GM12878 (cell line): ENCODE results near the gene ADCY2. TPM values are rescaled to one million over a fixed set of nuclear protein-coding genes. Genes with fewer than 3 reads are reported as not detected.

Source experiments
- ATAC-seq: fragments of 200-7000 bp; cut with Tn5 transposase; 3 replicates; pipeline ENCODE4 v1.9.1; 2020; ENCODE audit warnings: mild to moderate bottlenecking, moderate library complexity
- BruUV-seq: library from RNA; stranded (reverse); fragments of 400-500 nt; replicated peaks from 2 replicates; lab custom pipeline; 2021; lab: Mats Ljungman, UMichigan
- CTCF ChIA-PET: fragments of 300-600 bp; sonication (Branson Sonifier 250); formaldehyde crosslinking; extraction: SDS; loops from one replicate; lab custom pipeline; 2021; ENCODE audit warnings: inconsistent platforms; lab: Yijun Ruan, JAX
- POLR2A ChIA-PET: fragments of 350-600 bp; formaldehyde crosslinking; extraction: SDS; loops from one replicate; lab custom pipeline; 2021; ENCODE audit warnings: inconsistent platforms; lab: Charles Lee
- RAD21 ChIA-PET: fragments of 300-600 bp; sonication (Branson Sonifier 250); formaldehyde crosslinking; loops from one replicate; lab custom pipeline; 2023; ENCODE audit warnings: antibody characterized with exemption; ENCODE audit not compliant: unreplicated experiment; lab: Charles Lee
- SMC1A ChIA-PET: fragments of 300-600 bp; sonication (Branson Sonifier 250); formaldehyde crosslinking; loops from one replicate; lab custom pipeline; 2023; ENCODE audit not compliant: unreplicated experiment, uncharacterized antibody; lab: Charles Lee
- DNase-seq: peaks from one replicate; pipeline ENCODE4 v3.0.0-alpha.2; 2011; ENCODE audit warnings: low read depth, low spot score
- FAIRE-seq: peaks from 3 replicates; lab custom pipeline; 2011; peaks lifted over from hg19 to GRCh38; lab: Jason Lieb, UNC
- H2AFZ ChIP-seq: 2 replicates; pipeline ENCODE4 v1.6.0; 2011; ENCODE audit warnings: low read depth, low read length, control low read depth; ENCODE audit not compliant: control insufficient read depth
- H3K27ac ChIP-seq: 2 replicates; pipeline ENCODE4 v1.5.1; 2011; ENCODE audit warnings: control low read depth; ENCODE audit not compliant: control insufficient read depth, insufficient read depth
- H3K27me3 ChIP-seq, 2 experiments: replicated peaks in 1 of 2; 2 replicates each; pipeline versions ENCODE4 v1.6.0 to v1.6.1; 2011; ENCODE audit warnings: low read length in 1 of 2; ENCODE audit not compliant: control insufficient read depth in 2 of 2, insufficient read depth in 2 of 2
- H3K36me3 ChIP-seq, 2 experiments: 2 replicates each; pipeline ENCODE4 v1.5.1; 2011; ENCODE audit warnings: low read length in 1 of 2; ENCODE audit not compliant: control insufficient read depth in 2 of 2, insufficient read depth in 2 of 2
- H3K4me1 ChIP-seq: 2 replicates; pipeline ENCODE4 v1.6.1; 2011; ENCODE audit warnings: mild to moderate bottlenecking, low read length, moderate library complexity, mixed read lengths; ENCODE audit not compliant: control insufficient read depth, insufficient read depth
- H3K4me2 ChIP-seq: 2 replicates; pipeline ENCODE4 v1.6.0; 2011; ENCODE audit warnings: control low read depth; ENCODE audit not compliant: control insufficient read depth, insufficient read depth
- H3K4me3 ChIP-seq: fragments of 200-600 bp; sonication (generic); 2 replicates; pipeline ENCODE4 v1.5.1; 2016
- H3K79me2 ChIP-seq: 2 replicates; pipeline ENCODE4 v1.6.0; 2011; ENCODE audit warnings: low read length; ENCODE audit not compliant: control insufficient read depth, insufficient read depth
- H3K9ac ChIP-seq: 2 replicates; pipeline ENCODE4 v1.8.0; 2011; ENCODE audit warnings: low read length, control low read depth, mixed read lengths; ENCODE audit not compliant: control insufficient read depth, insufficient read depth
- H3K9me3 ChIP-seq: replicated peaks from 3 replicates; pipeline ENCODE4 v1.5.1; 2011; ENCODE audit warnings: mild to moderate bottlenecking, low read length; ENCODE audit not compliant: control insufficient read depth, insufficient read depth
- H4K20me1 ChIP-seq: 2 replicates; pipeline ENCODE4 v1.6.0; 2011; ENCODE audit not compliant: control insufficient read depth, insufficient read depth
- BRCA1 ChIP-seq: IDR thresholded peaks from 2 replicates; pipeline ENCODE4 v1.6.1; 2011; ENCODE audit warnings: low read depth, low read length, improper control_type of control experiment
- EGR1 ChIP-seq, 2 experiments: IDR thresholded peaks; 1 replicate in 1 of 2; 2 replicates in 1 of 2; pipeline ENCODE4 v1.6.1; 2011 to 2012; ENCODE audit warnings: low read depth in 2 of 2, low read length in 2 of 2, borderline replicate concordance in 1 of 2, mild to moderate bottlenecking in 1 of 2, moderate library complexity in 1 of 2
- GABPA ChIP-seq: IDR thresholded peaks from 2 replicates; pipeline ENCODE4 v1.6.1; 2014; ENCODE audit warnings: antibody characterized with exemption, low read depth, mild to moderate bottlenecking, inconsistent platforms
- NBN ChIP-seq: fragments of 450-650 bp; IDR thresholded peaks from 2 replicates; pipeline ENCODE4 v1.6.1; 2016
- NFYA ChIP-seq: IDR thresholded peaks from 2 replicates; pipeline ENCODE4 v1.6.1; 2011; ENCODE audit warnings: low read depth, mild to moderate bottlenecking, low read length, improper control_type of control experiment, borderline replicate concordance
- PAX5 ChIP-seq: IDR thresholded peaks from 2 replicates; pipeline ENCODE4 v1.6.1; 2011; ENCODE audit warnings: low read depth, low read length, borderline replicate concordance
- SP1 ChIP-seq: IDR thresholded peaks from one replicate; pipeline ENCODE4 v1.6.1; 2011; ENCODE audit warnings: low read depth, low read length
- ZBTB11 ChIP-seq: fragments of 450-650 bp; formaldehyde crosslinking; IDR thresholded peaks from 2 replicates; pipeline ENCODE4 v1.5.0; 2022; ENCODE audit warnings: mild to moderate bottlenecking, missing genetic modification characterization
- ZBTB4 ChIP-seq: fragments of 450-650 bp; formaldehyde crosslinking; IDR thresholded peaks from 2 replicates; pipeline ENCODE4 v1.4.0; 2022; ENCODE audit warnings: mild to moderate bottlenecking, moderate library complexity
- ZNF24 ChIP-seq: fragments of 450-650 bp; IDR thresholded peaks from 2 replicates; pipeline ENCODE4 v1.6.1; 2017; ENCODE audit warnings: antibody characterized with exemption, mild to moderate bottlenecking
- WGBS: methylation state at CpG from one replicate; pipeline ENCODE4 v1.1.6; 2016; ENCODE audit warnings: low lambda C conversion rate; ENCODE audit not compliant: insufficient replicate concordance, insufficient coverage; ENCODE audit errors: missing lambda C conversion rate; 5-methylcytosine and 5-hydroxymethylcytosine counted together
- in situ Hi-C: fragments of 300-500 bp; cut with MboI; formaldehyde crosslinking; loops from 9 replicates; pipeline ENCODE4 v1.14.3; 2018; ENCODE audit warnings: mixed read lengths
- intact Hi-C: fragments of 100-400 bp; cut with micrococcal nuclease; formaldehyde crosslinking; loops from one replicate; pipeline ENCODE4 v1.14.2; 2022; ENCODE audit not compliant: unreplicated experiment
- polyA plus RNA-seq, 11 experiments: library from polyadenylated mRNA; depleted of rRNA in 4 of 11; unstranded in 6 of 11; stranded (reverse) in 5 of 11; fragments of >200 nt; fragmentation: Nextera tagmentation in 4 of 11; fragmentation: Illumina TruSeq in 1 of 11; extraction: Ambion mirVana in 4 of 11; extraction: Trizol in 1 of 11; gene quantifications; 1 replicate in 1 of 11; 2 replicates in 10 of 11; pipeline versions ENCODE4 v1.2.1 to v1.2.3, GENCODE V29; 2011 to 2016; ENCODE audit warnings: inconsistent platforms in 2 of 11, missing spikeins in 2 of 11, low read depth in 1 of 11
- total RNA-seq, 4 experiments: library from RNA; depleted of rRNA in 3 of 4; stranded (reverse); fragments of >200 nt in 3 of 4; fragmentation: Illumina TruSeq in 1 of 4; extraction: Trizol in 1 of 4; gene quantifications; 2 replicates each; pipeline versions ENCODE4 v1.2.1 to v1.2.3, GENCODE V29; 2013 to 2021
- TF ChIP-seq, protein P1 (sequence below): fragments of 450-650 bp; formaldehyde crosslinking; IDR thresholded peaks from 2 replicates; pipeline ENCODE4 v1.4.0; 2020; ENCODE audit warnings: mild to moderate bottlenecking, moderate library complexity
- TF ChIP-seq, protein P2 (sequence below): IDR thresholded peaks from 2 replicates; pipeline ENCODE4 v1.6.1; 2011; ENCODE audit warnings: low read depth, low read length, improper control_type of control experiment, borderline replicate concordance
- TF ChIP-seq, protein P3 (sequence below): IDR thresholded peaks from 2 replicates; pipeline ENCODE4 v1.6.1; 2012; ENCODE audit warnings: low read depth, low read length, improper control_type of control experiment

The ADCY2 gene
- total and polyA plus RNA-seq, 10 of the 15 experiments (the other 5 are each of a cell fraction or from before 2014, with no cell fraction given), result 0.07 to 0.26 TPM; not detected in 8

DNA sequence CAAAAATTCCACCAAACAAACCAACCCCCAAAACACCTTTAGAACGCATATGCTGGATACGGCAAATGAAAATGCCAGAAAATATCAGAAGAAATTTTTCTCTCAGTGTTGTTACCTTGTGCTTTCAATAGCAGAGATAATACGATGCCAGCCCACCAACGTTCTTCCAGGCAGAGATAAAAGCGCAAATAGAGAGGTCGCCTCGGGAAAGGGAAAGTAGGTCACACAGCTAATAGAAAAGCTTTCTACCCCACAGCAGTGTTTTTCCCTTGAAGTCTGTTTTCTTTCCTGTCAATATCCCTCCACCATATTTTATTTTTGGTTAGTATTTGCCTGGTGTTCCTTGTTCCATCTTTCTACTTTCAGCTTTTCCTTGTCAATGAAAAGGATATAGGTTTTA, 353.7 kb downstream of the ADCY2 start:
- H3K4me1 ChIP-seq, result no peaks in the 10 kb centered on the region
- no peaks in the 10 kb centered on the region for H3K9me3 ChIP-seq
- intact Hi-C loops (loop anchor here (10.0 kb wide), 3 partner anchors 155 to 985 kb away; no protein-coding TSS in a partner anchor), in situ Hi-C loops (loop anchor here (5.0 kb wide), 1 partner anchor 982 kb away; no protein-coding TSS in a partner anchor)
- ATAC-seq (no peak), FAIRE-seq (no peak), DNase-seq (no peak)
- no peaks in the 10 kb centered on the region for H4K20me1 ChIP-seq
- H3K27me3 ChIP-seq, result no peaks in the 10 kb centered on the region; a peak in 1 of 4 replicates
- ChIA-PET SMC1A (no interaction called here), POLR2A (no interaction called here), CTCF (interaction anchor here (0.6 kb wide), 1 partner anchor 293 kb away, joined by 3 read pairs; no protein-coding TSS in a partner anchor), RAD21 (no interaction called here)
- no peak overlapping the region for H3K4me3 ChIP-seq
- 82% methylated on average over 7 of the region's 7 CpGs for WGBS
- no peak overlapping the region for H2AFZ ChIP-seq
- H3K4me2 ChIP-seq, result no peak overlapping the region
- no peaks in the 10 kb centered on the region for H3K36me3 ChIP-seq
- BruUV-seq, result no TSS peak
- no peaks in the 10 kb centered on the region for H3K79me2 ChIP-seq
- H3K27ac ChIP-seq, result no peak overlapping the region
- no peak overlapping the region for H3K9ac ChIP-seq
- no peak for TF ChIP-seq ZNF24
- no peak for TF ChIP-seq ZBTB11 (CRISPR knock-in tag)
- TF ChIP-seq NFYA, result no peak
- no peak for TF ChIP-seq SP1
- TF ChIP-seq, protein P1, sequence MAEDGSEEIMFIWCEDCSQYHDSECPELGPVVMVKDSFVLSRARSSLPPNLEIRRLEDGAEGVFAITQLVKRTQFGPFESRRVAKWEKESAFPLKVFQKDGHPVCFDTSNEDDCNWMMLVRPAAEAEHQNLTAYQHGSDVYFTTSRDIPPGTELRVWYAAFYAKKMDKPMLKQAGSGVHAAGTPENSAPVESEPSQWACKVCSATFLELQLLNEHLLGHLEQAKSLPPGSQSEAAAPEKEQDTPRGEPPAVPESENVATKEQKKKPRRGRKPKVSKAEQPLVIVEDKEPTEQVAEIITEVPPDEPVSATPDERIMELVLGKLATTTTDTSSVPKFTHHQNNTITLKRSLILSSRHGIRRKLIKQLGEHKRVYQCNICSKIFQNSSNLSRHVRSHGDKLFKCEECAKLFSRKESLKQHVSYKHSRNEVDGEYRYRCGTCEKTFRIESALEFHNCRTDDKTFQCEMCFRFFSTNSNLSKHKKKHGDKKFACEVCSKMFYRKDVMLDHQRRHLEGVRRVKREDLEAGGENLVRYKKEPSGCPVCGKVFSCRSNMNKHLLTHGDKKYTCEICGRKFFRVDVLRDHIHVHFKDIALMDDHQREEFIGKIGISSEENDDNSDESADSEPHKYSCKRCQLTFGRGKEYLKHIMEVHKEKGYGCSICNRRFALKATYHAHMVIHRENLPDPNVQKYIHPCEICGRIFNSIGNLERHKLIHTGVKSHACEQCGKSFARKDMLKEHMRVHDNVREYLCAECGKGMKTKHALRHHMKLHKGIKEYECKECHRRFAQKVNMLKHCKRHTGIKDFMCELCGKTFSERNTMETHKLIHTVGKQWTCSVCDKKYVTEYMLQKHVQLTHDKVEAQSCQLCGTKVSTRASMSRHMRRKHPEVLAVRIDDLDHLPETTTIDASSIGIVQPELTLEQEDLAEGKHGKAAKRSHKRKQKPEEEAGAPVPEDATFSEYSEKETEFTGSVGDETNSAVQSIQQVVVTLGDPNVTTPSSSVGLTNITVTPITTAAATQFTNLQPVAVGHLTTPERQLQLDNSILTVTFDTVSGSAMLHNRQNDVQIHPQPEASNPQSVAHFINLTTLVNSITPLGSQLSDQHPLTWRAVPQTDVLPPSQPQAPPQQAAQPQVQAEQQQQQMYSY (CRISPR knock-in tag), result no peak
- no peak for TF ChIP-seq EGR1 (IDR thresholded peaks at IDR 0.05; ENCODE audit: borderline replicate concordance in 1 of 2, low read depth in 2 of 2, low read length in 2 of 2)
- no peak for TF ChIP-seq NBN
- TF ChIP-seq ZBTB4 (CRISPR knock-in tag), result no peak
- TF ChIP-seq GABPA, result no peak
- TF ChIP-seq BRCA1, result no peak
- TF ChIP-seq, protein P2, sequence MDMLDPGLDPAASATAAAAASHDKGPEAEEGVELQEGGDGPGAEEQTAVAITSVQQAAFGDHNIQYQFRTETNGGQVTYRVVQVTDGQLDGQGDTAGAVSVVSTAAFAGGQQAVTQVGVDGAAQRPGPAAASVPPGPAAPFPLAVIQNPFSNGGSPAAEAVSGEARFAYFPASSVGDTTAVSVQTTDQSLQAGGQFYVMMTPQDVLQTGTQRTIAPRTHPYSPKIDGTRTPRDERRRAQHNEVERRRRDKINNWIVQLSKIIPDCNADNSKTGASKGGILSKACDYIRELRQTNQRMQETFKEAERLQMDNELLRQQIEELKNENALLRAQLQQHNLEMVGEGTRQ, result no peak
- TF ChIP-seq, protein P3, sequence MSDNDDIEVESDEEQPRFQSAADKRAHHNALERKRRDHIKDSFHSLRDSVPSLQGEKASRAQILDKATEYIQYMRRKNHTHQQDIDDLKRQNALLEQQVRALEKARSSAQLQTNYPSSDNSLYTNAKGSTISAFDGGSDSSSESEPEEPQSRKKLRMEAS, result no peak
- TF ChIP-seq PAX5, result no peak
